ENCODE data around the gene ZNF76. TPM values are rescaled to one million over a fixed set of nuclear protein-coding genes. Genes with fewer than 3 reads are reported as not detected.
A peak's percentile ranks its signal among the peaks of the same experiment; 100 is the strongest.

The ZNF76 gene
- total and polyA plus RNA-seq, 9 of the 15 experiments (the other 6 are each of a cell fraction or from before 2014, with no cell fraction given) = 1.2 to 17.8 (median 10.7) TPM

DNA sequence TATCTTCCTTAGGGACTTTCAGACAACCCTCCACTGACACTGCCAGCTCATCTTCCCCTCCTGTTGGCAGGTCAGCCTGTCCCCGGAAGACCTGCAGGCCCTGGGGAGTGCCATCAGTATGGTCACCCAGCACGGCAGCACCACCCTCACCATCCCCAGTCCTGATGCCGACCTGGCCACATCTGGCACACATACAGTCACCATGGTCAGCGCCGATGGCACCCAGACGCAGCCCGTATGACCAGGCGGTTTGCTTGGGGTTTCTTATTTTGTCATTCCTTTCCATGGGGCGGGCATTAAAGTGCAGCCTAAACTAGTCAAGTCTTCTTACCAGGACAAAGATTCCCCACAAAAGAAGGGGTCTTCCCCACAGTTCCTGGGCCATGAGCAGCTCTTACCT is 34.1 kb downstream of the ZNF76 start:
- ChIA-PET CTCF (ENCODE audit: low intra/inter-chr PET ratio) (interaction anchor here (0.9 to 2.1 kb wide), 5 partner anchors 34 to 444 kb away, joined by 6 to 9 read pairs (median 8); partner anchors contain the start of genes ARMC12 and RPL10A), POLR2A (interaction anchor here (0.8 to 1.9 kb wide), 8 partner anchors 13 to 311 kb away, joined by 3 to 6 read pairs (median 3); partner anchors contain the start of genes PPARD and RPL10A)
- Histone ChIP-seq H2AFZ (ENCODE audit: low read depth, low read length) (no peak overlapping the region), H3K9me1 (ENCODE audit: control insufficient read depth, insufficient read depth, low read length) (no peaks in the 10 kb centered on the region), H3K27ac (ENCODE audit: extremely low read depth, low read depth, low read length) (no peak overlapping the region), H3K27me3 (ENCODE audit: control insufficient read depth in 2 of 2, insufficient read depth in 2 of 2, low read length in 2 of 2) (no peaks in the 10 kb centered on the region), H3K9ac (ENCODE audit: insufficient read depth in 1 of 2, low read depth in 2 of 2, low read length in 2 of 2) (peak overlapping the region in 1 of 2 experiments; percentile 59; a peak in 1 of 4 replicates), H3K4me1 (replicated peaks in 1 of 2; ENCODE audit: control insufficient read depth in 2 of 2, insufficient read depth in 2 of 2, low read length in 2 of 2) (peaks cover 14% of the 10 kb centered on the region in 2 experiments; a peak in 4 of 5 replicates), H3K9me3 (replicated peaks; ENCODE audit: control insufficient read depth, insufficient read depth, low read depth, low read length) (no peaks in the 10 kb centered on the region), H3K4me3 (no peak overlapping the region), H3K79me2 (ENCODE audit: control insufficient read depth, insufficient read depth, low read length) (peaks cover 10% of the 10 kb centered on the region), H4K20me1 (replicated peaks; ENCODE audit: control insufficient read depth, insufficient read depth, low read length) (no peaks in the 10 kb centered on the region), H3K4me2 (ENCODE audit: insufficient read depth, low read length) (no peak overlapping the region), H3K36me3 (ENCODE audit: control insufficient read depth, insufficient read depth, low read length) (no peaks in the 10 kb centered on the region; the same call in 2 of the 3 replicates)
- intact Hi-C loops (cut with micrococcal nuclease) = loop anchor here (10.0 kb wide), 2 partner anchors 261 to 661 kb away; no protein-coding TSS in a partner anchor
- ATAC-seq = no peak
- DNase-seq (ENCODE audit: extremely low read depth in 1 of 4, low spot score in 3 of 4) = no peak
- WGBS (ENCODE audit: insufficient coverage, low coverage, missing lambda C conversion rate) = 64% methylated on average over 9 of the region's 9 CpGs
- no TSS peak for BruUV-seq (replicated peaks)
- in situ Hi-C loops (cut with MboI) = no loop called here
- no peak for FAIRE-seq
- TF ChIP-seq RREB1 (CRISPR knock-in tag; IDR thresholded peaks at IDR 0.05) (no peak), ZNF586 (CRISPR knock-in tag; conservative IDR thresholded peaks at IDR 0.05) (no peak), MIER1 (IDR thresholded peaks at IDR 0.05; ENCODE audit: low read depth) (no peak), MAX (CRISPR knock-in tag; IDR thresholded peaks at IDR 0.05) (no peak), TEAD1 (CRISPR knock-in tag; IDR thresholded peaks at IDR 0.05) (no peak), SUPT5H (IDR thresholded peaks at IDR 0.05) (no peak), ZMIZ1 (IDR thresholded peaks at IDR 0.05; ENCODE audit: low read depth in 2 of 2, low read length in 2 of 2) (no peak), DDX20 (tag; IDR thresholded peaks at IDR 0.05; ENCODE audit: low read depth) (no peak), ZHX1 (conservative IDR thresholded peaks at IDR 0.05; ENCODE audit: low read length) (no peak)

Data from K562 (cell line).